K562 (cell line): ENCODE measurements around the gene PAN2. TPM values are rescaled to one million over a fixed set of nuclear protein-coding genes. Genes with fewer than 3 reads are reported as not detected.

ENCODE experiments used
- ATAC-seq: fragments of 200-7000 bp; cut with Tn5 transposase; 3 replicates; pipeline ENCODE4 v1.9.1; 2020; ENCODE audit warnings: moderate library complexity
- BruUV-seq: library from RNA; stranded (reverse); fragments of 400-500 nt; replicated peaks from 2 replicates; lab custom pipeline; 2021; lab: Mats Ljungman, UMichigan
- CTCF ChIA-PET: fragments of 300-600 bp; formaldehyde crosslinking; extraction: SDS; loops from one replicate; lab custom pipeline; 2021; ENCODE audit warnings: low intra/inter-chr PET ratio; lab: Yijun Ruan, JAX
- POLR2A ChIA-PET: fragments of 300-600, 350-650 bp; sonication (Branson Sonifier 250); formaldehyde crosslinking; extraction: SDS; loops from one replicate; lab custom pipeline; 2021; ENCODE audit warnings: antibody characterized with exemption, inconsistent platforms; lab: Yijun Ruan, JAX
- DNase-seq, 4 experiments: peaks; one replicate each; pipeline versions ENCODE4 v3.0.0 to v3.0.0-alpha.2; 2011 to 2018; ENCODE audit warnings: low spot score in 3 of 4, mixed read lengths in 3 of 4; ENCODE audit errors: extremely low read depth in 1 of 4
- FAIRE-seq: peaks from 2 replicates; lab custom pipeline; 2011; peaks lifted over from hg19 to GRCh38; lab: Jason Lieb, UNC
- H2AFZ ChIP-seq: 2 replicates; pipeline ENCODE4 v1.6.0; 2011; ENCODE audit warnings: low read depth, low read length, control low read depth, inconsistent platforms
- H3K27ac ChIP-seq: fragments of 200-600 bp; 3 replicates; pipeline ENCODE4 v1.8.0; 2011; ENCODE audit warnings: low read depth, mild to moderate bottlenecking, control low read depth, inconsistent platforms, low read length, moderate library complexity, mixed read lengths; ENCODE audit errors: extremely low read depth
- H3K27me3 ChIP-seq, 2 experiments: fragments of 300-600 bp in 1 of 2; 2 replicates in 1 of 2; 3 replicates in 1 of 2; pipeline versions ENCODE4 v1.6.0 to v1.8.0; 2011; ENCODE audit warnings: inconsistent platforms in 2 of 2, low read length in 2 of 2, mild to moderate bottlenecking in 1 of 2, mixed read lengths in 1 of 2, moderate library complexity in 1 of 2; ENCODE audit not compliant: control insufficient read depth in 2 of 2, insufficient read depth in 2 of 2
- H3K36me3 ChIP-seq: fragments of 300-600 bp; 3 replicates; pipeline ENCODE4 v1.8.0; 2011; ENCODE audit warnings: mild to moderate bottlenecking, low read length, inconsistent platforms; ENCODE audit not compliant: control insufficient read depth, insufficient read depth
- H3K4me1 ChIP-seq, 2 experiments: fragments of 200-600 bp in 1 of 2; replicated peaks in 1 of 2; 2 replicates in 1 of 2; 3 replicates in 1 of 2; pipeline versions ENCODE4 v1.5.1 to v1.8.0; 2011; ENCODE audit warnings: inconsistent platforms in 2 of 2, low read length in 2 of 2, mild to moderate bottlenecking in 1 of 2, mixed read lengths in 1 of 2, moderate library complexity in 1 of 2; ENCODE audit not compliant: control insufficient read depth in 2 of 2, insufficient read depth in 2 of 2
- H3K4me2 ChIP-seq: 2 replicates; pipeline ENCODE4 v1.6.1; 2011; ENCODE audit warnings: low read length, control low read depth, inconsistent platforms, mixed read lengths; ENCODE audit not compliant: insufficient read depth
- H3K4me3 ChIP-seq: fragments of 200-600 bp; sonication (generic), shearing (Covaris generic); 2 replicates; pipeline ENCODE4 v1.5.1; 2016; ENCODE audit warnings: control low read depth, inconsistent platforms
- H3K79me2 ChIP-seq: fragments of 200-600 bp; 3 replicates; pipeline ENCODE4 v1.8.0; 2011; ENCODE audit warnings: low read length, inconsistent platforms; ENCODE audit not compliant: control insufficient read depth, insufficient read depth
- H3K9ac ChIP-seq, 2 experiments: 2 replicates each; pipeline versions ENCODE4 v1.6.0 to v1.6.1; 2011; ENCODE audit warnings: low read depth in 2 of 2, low read length in 2 of 2, control low read depth in 1 of 2, inconsistent platforms in 1 of 2, mild to moderate bottlenecking in 1 of 2, mixed read lengths in 1 of 2; ENCODE audit not compliant: insufficient read depth in 1 of 2
- H3K9me1 ChIP-seq: one replicate; pipeline ENCODE4 v1.6.0; 2011; ENCODE audit warnings: inconsistent platforms, mild to moderate bottlenecking, low read length, moderate library complexity; ENCODE audit not compliant: control insufficient read depth, insufficient read depth
- H3K9me3 ChIP-seq: replicated peaks from 2 replicates; pipeline ENCODE4 v1.5.1; 2011; ENCODE audit warnings: low read depth, low read length, inconsistent platforms; ENCODE audit not compliant: control insufficient read depth, insufficient read depth
- H4K20me1 ChIP-seq: replicated peaks from 2 replicates; pipeline ENCODE4 v1.6.1; 2011; ENCODE audit warnings: low read length, inconsistent platforms, mixed read lengths; ENCODE audit not compliant: control insufficient read depth, insufficient read depth
- ARHGAP35 ChIP-seq: fragments of 450-650 bp; IDR thresholded peaks from 2 replicates; pipeline ENCODE4 v1.6.1; 2018; ENCODE audit not compliant: partially characterized antibody
- ETV6 ChIP-seq, 3 experiments: fragments of 150-350 bp in 1 of 3; sonication (generic) in 1 of 3; formaldehyde crosslinking in 1 of 3; IDR thresholded peaks; 2 replicates each; pipeline versions ENCODE4 v1.6.1 to v1.8.0; 2014 to 2022; ENCODE audit warnings: borderline replicate concordance in 2 of 3, low read depth in 2 of 3, antibody characterized with exemption in 1 of 3, low read length in 1 of 3, mild to moderate bottlenecking in 1 of 3, missing genetic modification reagents in 1 of 3
- RBM34 ChIP-seq: fragments of 200-400 bp; formaldehyde crosslinking; IDR thresholded peaks from 2 replicates; pipeline ENCODE4 v1.6.1; 2018; ENCODE audit warnings: low read length, borderline replicate concordance; ENCODE audit not compliant: insufficient read depth
- TFAP4 ChIP-seq: sonication (generic); formaldehyde crosslinking; IDR thresholded peaks from 2 replicates; pipeline ENCODE4 v1.8.0; 2022; ENCODE audit warnings: missing genetic modification reagents, mild to moderate bottlenecking, moderate library complexity, borderline replicate concordance
- ZNF24 ChIP-seq: fragments of 450-650 bp; IDR thresholded peaks from 2 replicates; pipeline ENCODE4 v1.6.1; 2016
- WGBS: fragments of 100-300 bp; shearing (Covaris generic); methylation state at CpG from one replicate; pipeline ENCODE4 v1.1.6; 2016; ENCODE audit warnings: low coverage, mixed read lengths; ENCODE audit not compliant: insufficient coverage; ENCODE audit errors: missing lambda C conversion rate; 5-methylcytosine and 5-hydroxymethylcytosine counted together
- in situ Hi-C: fragments of 300-500 bp; cut with MboI; formaldehyde crosslinking; loops from 4 replicates; pipeline ENCODE4 v1.15.0; 2018; ENCODE audit warnings: inconsistent platforms, mixed read lengths
- intact Hi-C: fragments of 100-400 bp; cut with micrococcal nuclease; formaldehyde crosslinking; loops from 2 replicates; pipeline ENCODE4 v1.14.2; 2022
- polyA plus RNA-seq, 8 experiments: library from polyadenylated mRNA; depleted of rRNA in 4 of 8; stranded (reverse) in 5 of 8; unstranded in 3 of 8; fragments of >200 nt; fragmentation: Nextera tagmentation in 2 of 8; fragmentation: Illumina TruSeq in 1 of 8; extraction: Ambion mirVana in 2 of 8; extraction: Trizol in 1 of 8; gene quantifications; 2 replicates each; pipeline versions ENCODE4 v1.2.1 to v1.2.3, GENCODE V29; 2011 to 2014; ENCODE audit warnings: inconsistent platforms in 1 of 8, missing spikeins in 1 of 8
- total RNA-seq, 7 experiments: library from RNA; depleted of rRNA in 6 of 7; stranded (reverse); fragments of >200 nt in 6 of 7; fragmentation: Illumina TruSeq in 2 of 7; extraction: Trizol in 2 of 7; gene quantifications; 2 replicates each; pipeline versions ENCODE4 v1.2.1 to v1.2.3, GENCODE V29; 2011 to 2021; ENCODE audit warnings: low replicate concordance in 1 of 7

Gene PAN2
- total and polyA plus RNA-seq, 9 of the 15 experiments (the other 6 are each of a cell fraction or from before 2014, with no cell fraction given) = 15.0 to 66.1 (median 25.9) TPM

- H4K20me1 ChIP-seq = no peaks in the 10 kb centered on the region
- H3K79me2 ChIP-seq = peaks cover 27% of the 10 kb centered on the region
- H3K9me3 ChIP-seq = no peaks in the 10 kb centered on the region
- H3K4me2 ChIP-seq = peak overlapping the region; percentile 88
- no peaks in the 10 kb centered on the region for H3K27me3 ChIP-seq
- peak overlapping the region; percentile 74; the same call in 1 of the 2 replicates for H2AFZ ChIP-seq
- ChIA-PET POLR2A (interaction anchor here (0.9 to 19.4 kb wide), 6 partner anchors 19 to 94 kb away, joined by 3 to 274 read pairs (median 4); partner anchors contain the start of genes IL23A and PAN2), CTCF (no interaction called here)
- intact Hi-C loops = loop anchor here (5.0 to 10.0 kb wide), 2 partner anchors 106 to 273 kb away; partner anchors contain the start of genes BAZ2A and SPRYD4
- H3K9me1 ChIP-seq = no peaks in the 10 kb centered on the region
- peak overlapping the region; percentile 73; the same call in 2 of the 3 replicates for H3K27ac ChIP-seq
- 52% methylated on average over 6 of the region's 8 CpGs for WGBS
- H3K4me1 ChIP-seq = peaks cover 13 to 15% of the 10 kb centered on the region in 2 experiments
- TF ChIP-seq ARHGAP35 (no peak), RBM34 (no peak), ZNF24 (no peak), ETV6 (IDR thresholded peaks at IDR 0.05; ENCODE audit: borderline replicate concordance in 1 of 2, low read depth in 2 of 2, low read length in 1 of 2) (no peak), ETV6 (CRISPR knock-in tag; IDR thresholded peaks at IDR 0.05; ENCODE audit: borderline replicate concordance) (0 out of 2 replicates have a peak, but pooled peaks have one; percentile 53), TFAP4 (CRISPR knock-in tag) (peak; percentile 22; the same call in 1 of the 2 replicates)
- no TSS peak for BruUV-seq
- in situ Hi-C loops = no loop called here
- DNase-seq = no peak
- peak overlapping the region; percentile 62 to 79 for H3K9ac ChIP-seq
- H3K4me3 ChIP-seq = no peak overlapping the region
- no peak for FAIRE-seq
- no peak for ATAC-seq
- no peaks in the 10 kb centered on the region for H3K36me3 ChIP-seq
Observed at GRCh38 chr12:56361487-56362129, 27.8 kb upstream of the PAN2 start.
